Measurements from ENCODE around the gene LCN1.

LCN1 gene

GRCh38 chr9:135566552-135566951, 45.3 kb downstream of the LCN1 start:
- Histone ChIP-seq H3K27ac (replicated peaks) (no peak overlapping the region), H3K27me3 (ENCODE audit: insufficient read depth, poor library complexity, severe bottlenecking) (peaks cover 2% of the 10 kb centered on the region), H3K4me3 (replicated peaks; ENCODE audit: insufficient read depth, low read length) (no peak overlapping the region)
- TF ChIP-seq CTCF (IDR thresholded peaks at IDR 0.05; ENCODE audit: insufficient read depth, low read length) (no peak), GABPA (IDR thresholded peaks at IDR 0.05; ENCODE audit: low read depth) (no peak), POLR2AphosphoS5 (IDR thresholded peaks at IDR 0.05; ENCODE audit: low read depth) (no peak), SPI1 (IDR thresholded peaks at IDR 0.05; ENCODE audit: borderline replicate concordance, low read depth) (no peak)
- TF ChIP-seq, protein P1, sequence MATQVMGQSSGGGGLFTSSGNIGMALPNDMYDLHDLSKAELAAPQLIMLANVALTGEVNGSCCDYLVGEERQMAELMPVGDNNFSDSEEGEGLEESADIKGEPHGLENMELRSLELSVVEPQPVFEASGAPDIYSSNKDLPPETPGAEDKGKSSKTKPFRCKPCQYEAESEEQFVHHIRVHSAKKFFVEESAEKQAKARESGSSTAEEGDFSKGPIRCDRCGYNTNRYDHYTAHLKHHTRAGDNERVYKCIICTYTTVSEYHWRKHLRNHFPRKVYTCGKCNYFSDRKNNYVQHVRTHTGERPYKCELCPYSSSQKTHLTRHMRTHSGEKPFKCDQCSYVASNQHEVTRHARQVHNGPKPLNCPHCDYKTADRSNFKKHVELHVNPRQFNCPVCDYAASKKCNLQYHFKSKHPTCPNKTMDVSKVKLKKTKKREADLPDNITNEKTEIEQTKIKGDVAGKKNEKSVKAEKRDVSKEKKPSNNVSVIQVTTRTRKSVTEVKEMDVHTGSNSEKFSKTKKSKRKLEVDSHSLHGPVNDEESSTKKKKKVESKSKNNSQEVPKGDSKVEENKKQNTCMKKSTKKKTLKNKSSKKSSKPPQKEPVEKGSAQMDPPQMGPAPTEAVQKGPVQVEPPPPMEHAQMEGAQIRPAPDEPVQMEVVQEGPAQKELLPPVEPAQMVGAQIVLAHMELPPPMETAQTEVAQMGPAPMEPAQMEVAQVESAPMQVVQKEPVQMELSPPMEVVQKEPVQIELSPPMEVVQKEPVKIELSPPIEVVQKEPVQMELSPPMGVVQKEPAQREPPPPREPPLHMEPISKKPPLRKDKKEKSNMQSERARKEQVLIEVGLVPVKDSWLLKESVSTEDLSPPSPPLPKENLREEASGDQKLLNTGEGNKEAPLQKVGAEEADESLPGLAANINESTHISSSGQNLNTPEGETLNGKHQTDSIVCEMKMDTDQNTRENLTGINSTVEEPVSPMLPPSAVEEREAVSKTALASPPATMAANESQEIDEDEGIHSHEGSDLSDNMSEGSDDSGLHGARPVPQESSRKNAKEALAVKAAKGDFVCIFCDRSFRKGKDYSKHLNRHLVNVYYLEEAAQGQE (IDR thresholded peaks at IDR 0.05; ENCODE audit: insufficient replicate concordance, low read depth), result no peak
- no peak for DNase-seq (ENCODE audit: low read depth in 1 of 2, low spot score in 1 of 2)

- no peak overlapping the region for H3K27ac ChIP-seq (replicated peaks)
- peaks cover 2% of the 10 kb centered on the region for H3K27me3 ChIP-seq (ENCODE audit: insufficient read depth, poor library complexity, severe bottlenecking)
- no peak for DNase-seq (ENCODE audit: low read depth in 1 of 2, low spot score in 1 of 2)
- no peak for TF ChIP-seq GABPA (IDR thresholded peaks at IDR 0.05; ENCODE audit: low read depth)
- TF ChIP-seq POLR2AphosphoS5 (IDR thresholded peaks at IDR 0.05; ENCODE audit: low read depth), result no peak
- TF ChIP-seq SPI1 (IDR thresholded peaks at IDR 0.05; ENCODE audit: borderline replicate concordance, low read depth), result no peak
- no peak for TF ChIP-seq CTCF (IDR thresholded peaks at IDR 0.05; ENCODE audit: insufficient read depth, low read length)
- TF ChIP-seq, protein P1 (IDR thresholded peaks at IDR 0.05; ENCODE audit: insufficient replicate concordance, low read depth), result no peak
- H3K4me3 ChIP-seq (replicated peaks; ENCODE audit: insufficient read depth, low read length), result no peak overlapping the region
These were observed 46.1 kb downstream of the LCN1 start for GRCh38 chr9:135567311-135567710.

GRCh38 chr9:135568026-135568425, 46.8 kb downstream of the LCN1 start:
- no peak overlapping the region for H3K27ac ChIP-seq (replicated peaks)
- peaks cover 2% of the 10 kb centered on the region for H3K27me3 ChIP-seq (ENCODE audit: insufficient read depth, poor library complexity, severe bottlenecking)
- no peak for TF ChIP-seq SPI1 (IDR thresholded peaks at IDR 0.05; ENCODE audit: borderline replicate concordance, low read depth)
- TF ChIP-seq CTCF (IDR thresholded peaks at IDR 0.05; ENCODE audit: insufficient read depth, low read length), result no peak
- no peak for TF ChIP-seq GABPA (IDR thresholded peaks at IDR 0.05; ENCODE audit: low read depth)
- TF ChIP-seq, protein P1 (IDR thresholded peaks at IDR 0.05; ENCODE audit: insufficient replicate concordance, low read depth), result no peak
- TF ChIP-seq POLR2AphosphoS5 (IDR thresholded peaks at IDR 0.05; ENCODE audit: low read depth), result no peak
- DNase-seq (ENCODE audit: low read depth in 1 of 2, low spot score in 1 of 2), result no peak
- no peak overlapping the region for H3K4me3 ChIP-seq (replicated peaks; ENCODE audit: insufficient read depth, low read length)

Measured in HL-60 (cell line).